Lower leg skin (tissue), 4 donors: ENCODE data around the gene B3GNT9. TPM values are rescaled to one million over a fixed set of nuclear protein-coding genes. Genes with fewer than 3 reads are reported as not detected.

Source experiments
- DNase-seq, 2 donors: peaks; one replicate each; pipeline ENCODE4 v3.0.0-alpha.2; 2019; ENCODE audit warnings: low spot score in 2 of 2
- H3K4me3 ChIP-seq: fragments of 200-600 bp; sonication (generic); 2 replicates; pipeline ENCODE4 v1.5.1; 2017; ENCODE audit warnings: mild to moderate bottlenecking, low read depth; ENCODE audit not compliant: poor library complexity, severe bottlenecking
- POLR2A ChIP-seq, 2 donors: fragments of 450-650 bp; IDR thresholded peaks; one replicate each; pipeline ENCODE4 v1.6.1; 2016 to 2017; ENCODE audit warnings: antibody characterized with exemption in 2 of 2, mild to moderate bottlenecking in 1 of 2, moderate library complexity in 1 of 2
- WGBS, 2 donors: methylation state at CpG; one replicate each; pipeline ENCODE4 v1.1.5; 2018; 5-methylcytosine and 5-hydroxymethylcytosine counted together
- intact Hi-C: fragments of 100-400 bp; cut with DNase I; formaldehyde crosslinking; loops from one replicate; pipeline ENCODE4 v1.15.0; 2023; ENCODE audit warnings: low total_unique reads
- total RNA-seq, 4 donors: library from RNA; depleted of rRNA; stranded (reverse); fragments of >200 nt; gene quantifications; one replicate each; pipeline ENCODE4 v1.1.0, GENCODE V29; 2016
- TF ChIP-seq, protein P1 (sequence below), 3 donors: fragments of 450-650 bp; IDR thresholded peaks; one replicate each; pipeline ENCODE4 v1.5.1; 2016; ENCODE audit warnings: antibody characterized with exemption in 3 of 3, mild to moderate bottlenecking in 3 of 3, moderate library complexity in 2 of 3

The B3GNT9 gene
- total RNA-seq, 4 donors from 2014 or later, result 10.3 to 18.0 (median 13.3) TPM

DNA sequence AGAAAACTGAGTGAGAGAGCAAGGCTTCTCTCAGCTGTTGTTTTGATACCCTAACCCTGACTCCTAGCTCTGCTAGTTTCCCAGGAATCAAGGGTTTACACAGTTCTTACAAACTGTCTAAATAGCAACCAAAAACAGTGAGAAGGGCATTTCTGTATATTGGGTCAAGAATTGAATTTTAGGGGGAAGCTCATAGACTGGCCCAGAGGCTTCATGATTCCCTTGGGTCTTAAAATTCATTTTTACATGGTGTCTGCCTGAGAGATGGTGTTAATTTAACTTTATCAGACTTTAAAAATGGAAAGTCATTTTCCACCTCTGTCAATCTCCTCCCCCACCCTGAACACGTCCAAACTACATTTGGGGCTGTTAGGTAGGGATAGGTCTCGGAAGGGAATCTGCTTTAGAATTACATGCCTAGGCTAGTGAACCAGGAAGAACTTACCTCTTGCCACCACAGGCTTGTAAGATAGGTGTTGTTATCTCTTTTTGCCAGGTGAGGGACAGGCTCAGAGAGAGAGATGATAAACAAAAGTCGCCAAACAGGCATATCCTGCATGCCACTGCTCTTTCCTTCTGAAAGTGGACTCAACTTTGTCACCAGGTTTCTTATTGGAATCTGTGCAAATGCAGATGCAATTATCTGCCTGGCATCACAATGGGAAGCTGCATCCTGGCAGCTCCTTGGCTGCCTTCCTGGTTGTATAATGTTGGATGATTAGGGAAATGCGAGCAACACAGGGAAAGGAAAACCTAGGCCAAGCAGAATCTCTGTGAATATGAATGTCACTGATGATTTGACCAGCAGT, 38.0 kb downstream of the B3GNT9 start:
- intact Hi-C loops, result no loop called here
- WGBS, 2 donors, result 45 to 56% methylated on average over 4 of the region's 4 CpGs
- TF ChIP-seq, protein P1, sequence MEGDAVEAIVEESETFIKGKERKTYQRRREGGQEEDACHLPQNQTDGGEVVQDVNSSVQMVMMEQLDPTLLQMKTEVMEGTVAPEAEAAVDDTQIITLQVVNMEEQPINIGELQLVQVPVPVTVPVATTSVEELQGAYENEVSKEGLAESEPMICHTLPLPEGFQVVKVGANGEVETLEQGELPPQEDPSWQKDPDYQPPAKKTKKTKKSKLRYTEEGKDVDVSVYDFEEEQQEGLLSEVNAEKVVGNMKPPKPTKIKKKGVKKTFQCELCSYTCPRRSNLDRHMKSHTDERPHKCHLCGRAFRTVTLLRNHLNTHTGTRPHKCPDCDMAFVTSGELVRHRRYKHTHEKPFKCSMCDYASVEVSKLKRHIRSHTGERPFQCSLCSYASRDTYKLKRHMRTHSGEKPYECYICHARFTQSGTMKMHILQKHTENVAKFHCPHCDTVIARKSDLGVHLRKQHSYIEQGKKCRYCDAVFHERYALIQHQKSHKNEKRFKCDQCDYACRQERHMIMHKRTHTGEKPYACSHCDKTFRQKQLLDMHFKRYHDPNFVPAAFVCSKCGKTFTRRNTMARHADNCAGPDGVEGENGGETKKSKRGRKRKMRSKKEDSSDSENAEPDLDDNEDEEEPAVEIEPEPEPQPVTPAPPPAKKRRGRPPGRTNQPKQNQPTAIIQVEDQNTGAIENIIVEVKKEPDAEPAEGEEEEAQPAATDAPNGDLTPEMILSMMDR (IDR thresholded peaks at IDR 0.05), result no peak
- no peak for TF ChIP-seq POLR2A (IDR thresholded peaks at IDR 0.05)
- peak in 1 of 2 donors; percentile 68 for DNase-seq
- no peak overlapping the region for H3K4me3 ChIP-seq

DNA sequence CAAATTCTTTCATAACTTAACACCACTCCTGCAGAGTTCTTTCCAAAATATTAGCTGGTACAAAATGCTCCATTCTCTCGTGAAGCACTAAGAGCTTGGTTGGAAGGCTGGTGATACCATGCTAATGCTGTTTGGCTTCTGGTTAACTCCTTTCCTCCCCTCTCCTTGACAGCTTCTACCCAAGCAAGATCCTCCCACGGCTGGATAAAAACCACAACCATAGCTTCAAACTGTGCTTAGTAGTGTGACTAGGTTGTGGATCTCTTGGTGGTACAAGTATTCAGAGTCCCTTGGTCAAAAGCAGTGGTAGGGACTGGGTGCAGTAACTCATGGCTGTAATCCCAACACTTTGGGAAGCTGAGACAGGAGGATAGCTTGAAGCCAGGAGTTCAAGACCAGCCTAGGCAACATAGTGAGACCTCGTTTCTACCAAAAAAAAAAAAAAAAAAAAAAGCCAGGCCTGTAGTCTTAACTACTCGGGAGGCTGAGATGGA, 38.8 kb downstream of the B3GNT9 start:
- 62 to 73% methylated on average over 4 of the region's 4 CpGs for WGBS, 2 donors
- no peak for DNase-seq
- no peak overlapping the region for H3K4me3 ChIP-seq
- TF ChIP-seq POLR2A (IDR thresholded peaks at IDR 0.05), result no peak
- TF ChIP-seq, protein P1 (IDR thresholded peaks at IDR 0.05), result no peak
- intact Hi-C loops, result no loop called here

DNA sequence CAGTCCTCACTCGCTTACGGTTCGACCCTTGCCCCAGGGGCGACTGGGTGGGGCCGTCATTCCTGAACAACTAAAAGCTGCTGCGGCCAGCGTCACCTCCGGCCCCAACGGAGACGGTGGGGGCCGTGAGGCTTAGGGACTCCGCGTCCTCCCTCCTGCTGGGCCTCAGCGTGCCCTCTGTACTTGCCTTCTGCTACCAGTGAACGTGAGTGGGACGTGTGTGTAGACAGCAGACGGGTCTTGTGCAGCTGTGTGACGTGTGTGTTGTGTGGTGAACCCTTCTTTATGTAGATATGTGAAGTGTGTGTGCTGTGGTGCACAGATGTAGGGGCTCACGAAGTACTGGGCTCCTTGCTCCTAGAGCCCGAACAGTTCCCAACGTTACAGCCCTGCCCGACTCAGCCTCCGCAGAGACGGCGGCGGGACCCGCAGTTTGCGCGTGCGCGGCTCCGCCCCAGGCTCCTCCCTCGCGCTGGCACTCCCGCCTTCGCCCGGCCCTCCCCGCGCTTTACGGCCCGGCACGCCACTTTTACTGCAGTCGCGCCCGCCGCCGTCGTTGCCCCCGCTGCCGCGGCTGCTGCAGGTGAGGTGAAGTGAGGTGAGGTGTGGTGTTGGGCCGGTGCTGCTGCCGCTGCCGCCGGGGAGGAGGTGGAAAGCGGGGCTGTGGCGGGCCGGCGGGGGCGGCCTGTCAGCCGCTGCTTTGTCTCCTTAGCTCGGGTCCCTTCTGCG, 41.2 kb downstream of the B3GNT9 start, which contains the start of gene PHAF1:
TSS of gene PHAF1 (plus strand) at position 535 of the 729 bp plus-strand sequence. CDS start 235 bp downstream, outside the sequence.
- TF ChIP-seq, protein P1 (IDR thresholded peaks at IDR 0.05), result no peak
- no peak for TF ChIP-seq POLR2A (IDR thresholded peaks at IDR 0.05)
- peak within 1 kb of the TSS; percentile 88 for H3K4me3 ChIP-seq
- DNase-seq, result peak; percentile 89 to 99
- intact Hi-C loops, result no loop called here
- 2 to 3% methylated on average over 52 of the region's 63 CpGs for WGBS, 2 donors

DNA sequence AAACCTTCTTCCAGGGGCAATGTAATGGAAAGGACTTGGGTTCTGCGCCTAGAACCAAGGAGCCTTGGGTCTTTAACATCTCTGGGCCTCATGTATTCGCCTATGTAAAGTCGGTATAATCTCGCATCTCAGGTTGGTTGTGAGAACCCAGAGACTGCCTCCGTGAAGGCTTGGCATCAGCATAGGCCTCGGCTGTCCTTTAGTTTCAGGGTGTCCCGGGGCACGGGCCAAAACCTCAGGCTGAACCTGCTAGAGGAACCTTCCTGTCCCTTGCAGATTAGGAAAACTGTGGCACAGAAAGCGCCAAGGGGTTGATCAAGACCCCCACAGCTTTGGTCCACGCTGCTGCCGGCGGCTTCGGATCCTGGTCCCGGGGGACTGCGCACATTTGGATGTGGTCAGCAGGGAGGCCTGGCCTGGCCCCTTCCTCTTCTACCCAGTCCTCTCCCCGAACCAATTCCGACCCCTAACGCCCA, 41.8 kb downstream of the B3GNT9 start:
- no peak overlapping the region for H3K4me3 ChIP-seq
- DNase-seq, result no peak
- 70 to 76% methylated on average over 11 to 18 of the region's 18 CpGs for WGBS, 2 donors
- TF ChIP-seq, protein P1 (IDR thresholded peaks at IDR 0.05), result no peak
- no peak for TF ChIP-seq POLR2A (IDR thresholded peaks at IDR 0.05)
- intact Hi-C loops, result no loop called here

DNA sequence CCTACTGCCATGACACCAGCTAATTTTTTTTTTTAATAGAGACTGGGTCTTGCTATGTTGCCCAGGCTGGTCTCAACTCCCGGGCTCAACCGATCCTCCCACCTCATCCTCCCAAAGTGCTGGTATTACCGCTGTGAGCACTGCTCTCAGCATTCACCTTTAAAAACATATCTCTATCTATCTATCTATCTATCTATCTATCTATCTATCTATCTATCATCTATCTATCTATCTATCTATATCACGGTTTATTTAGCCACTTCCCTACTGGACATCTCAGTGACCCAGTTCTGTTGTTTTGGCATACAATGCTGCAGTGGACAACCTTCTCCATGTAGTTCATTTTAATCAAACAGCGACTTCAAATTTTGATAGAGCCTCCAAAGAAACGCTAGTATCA, 42.3 kb downstream of the B3GNT9 start:
- no peak overlapping the region for H3K4me3 ChIP-seq
- intact Hi-C loops, result no loop called here
- no peak for TF ChIP-seq POLR2A (IDR thresholded peaks at IDR 0.05)
- TF ChIP-seq, protein P1 (IDR thresholded peaks at IDR 0.05), result no peak
- DNase-seq, result no peak
- 95 to 97% methylated on average over 6 of the region's 6 CpGs for WGBS, 2 donors
